Ovary (tissue), 9 donors: ENCODE data around the gene RNF166. TPM values are rescaled to one million over a fixed set of nuclear protein-coding genes. Genes with fewer than 3 reads are reported as not detected.

Experiments
- DNase-seq, 5 donors: peaks; one replicate each; pipeline ENCODE4 v3.0.0-alpha.2; 2019 to 2020
- H3K27ac ChIP-seq, 2 donors: fragments of 200-600 bp; one replicate each; pipeline versions ENCODE4 v1.5.1 to v1.8.0; 2019 to 2022
- H3K27me3 ChIP-seq: fragments of 200-600 bp; one replicate; pipeline ENCODE4 v1.8.0; 2022
- H3K36me3 ChIP-seq: fragments of 200-600 bp; sonication (generic); one replicate; pipeline ENCODE4 v1.5.1; 2019
- H3K4me1 ChIP-seq: one replicate; pipeline ENCODE4 v1.8.1; 2013; ENCODE audit warnings: mild to moderate bottlenecking, moderate library complexity; ENCODE audit not compliant: insufficient read depth
- H3K4me3 ChIP-seq: fragments of 200-600 bp; sonication (generic); one replicate; pipeline ENCODE4 v1.5.1; 2017
- H3K9me3 ChIP-seq, 2 donors: fragments of 200-600 bp in 1 of 2; sonication (generic) in 1 of 2; one replicate each; pipeline versions ENCODE4 v1.5.1 to v1.8.1; 2013 to 2019; ENCODE audit warnings: mild to moderate bottlenecking in 1 of 2, moderate library complexity in 1 of 2
- EP300 ChIP-seq: sonication (generic); formaldehyde crosslinking; IDR thresholded peaks from one replicate; pipeline ENCODE4 v1.6.1; 2017; ENCODE audit warnings: antibody characterized with exemption
- POLR2A ChIP-seq: fragments of 450-650 bp; IDR thresholded peaks from one replicate; pipeline ENCODE4 v1.6.1; 2017; ENCODE audit warnings: antibody characterized with exemption, mild to moderate bottlenecking, moderate library complexity
- WGBS, 3 donors: extraction: QIAGEN DNeasy Blood & Tissue Kit in 1 of 3; methylation state at CpG; one replicate each; pipeline versions ENCODE4 v1.1.5 to v1.1.7; 2013 to 2017; 5-methylcytosine and 5-hydroxymethylcytosine counted together
- intact Hi-C, 4 donors: fragments of 100-400 bp; cut with DNase I; formaldehyde crosslinking; loops; one replicate each; pipeline versions ENCODE4 v1.11.0 to v1.15.1; 2022 to 2023
- microRNA-seq, 3 donors: library from miRNA; unstranded; fragments of <30 nt; microRNA quantifications; one replicate each; pipeline versions ENCODE4 to v1.2.0, GENCODE V29; 2019 to 2020
- polyA plus RNA-seq, 2 donors: library from polyadenylated mRNA; stranded (reverse); fragments of 200-250 nt in 1 of 2; fragments of 350-450 nt in 1 of 2; fragmentation: Illumina TruSeq in 1 of 2; extraction: RNeasy Lipid Tissue Mini Kit (QIAGEN cat#74804) in 1 of 2; gene quantifications; one replicate each; pipeline ENCODE4 v1.2.3, GENCODE V29; 2013 to 2014
- total RNA-seq, 7 donors: library from RNA; depleted of rRNA in 2 of 7; stranded (reverse); fragments of >200 nt in 2 of 7; fragmentation: NEBNext Ultra II Directional in 3 of 7; extraction: Animal tissue kit (Norgen Biotek cat#: 25700) in 3 of 7; gene quantifications; one replicate each; pipeline versions ENCODE4 v1.1.0 to v1.2.4, GENCODE V29; 2016 to 2023
- TF ChIP-seq, protein P1 (sequence below), 3 donors: fragments of 450-650 bp in 2 of 3; fragments of 200-600 bp in 1 of 3; IDR thresholded peaks; one replicate each; pipeline versions ENCODE4 v1.5.1 to v1.8.0; 2016 to 2022; ENCODE audit warnings: antibody characterized with exemption in 3 of 3, mild to moderate bottlenecking in 1 of 3
- donor health status: DM: no; HTN: no; CAD: no; lungs with moderate emphysema.
- donor health status: DM: no; HTN: no; CAD: no.
- donor health status: Bipolar disorder and iron deficiency.
- donor health status: DM: yes; HTN: yes; CAD: no.
- donor health status: DM: no; HTN: no; CAD: no.
- donor health status: DM: yes; HTN: yes; CAD: no.

The RNF166 gene
- total and polyA plus RNA-seq, 9 donors, result 4.7 to 26.5 (median 20.9) TPM

DNA sequence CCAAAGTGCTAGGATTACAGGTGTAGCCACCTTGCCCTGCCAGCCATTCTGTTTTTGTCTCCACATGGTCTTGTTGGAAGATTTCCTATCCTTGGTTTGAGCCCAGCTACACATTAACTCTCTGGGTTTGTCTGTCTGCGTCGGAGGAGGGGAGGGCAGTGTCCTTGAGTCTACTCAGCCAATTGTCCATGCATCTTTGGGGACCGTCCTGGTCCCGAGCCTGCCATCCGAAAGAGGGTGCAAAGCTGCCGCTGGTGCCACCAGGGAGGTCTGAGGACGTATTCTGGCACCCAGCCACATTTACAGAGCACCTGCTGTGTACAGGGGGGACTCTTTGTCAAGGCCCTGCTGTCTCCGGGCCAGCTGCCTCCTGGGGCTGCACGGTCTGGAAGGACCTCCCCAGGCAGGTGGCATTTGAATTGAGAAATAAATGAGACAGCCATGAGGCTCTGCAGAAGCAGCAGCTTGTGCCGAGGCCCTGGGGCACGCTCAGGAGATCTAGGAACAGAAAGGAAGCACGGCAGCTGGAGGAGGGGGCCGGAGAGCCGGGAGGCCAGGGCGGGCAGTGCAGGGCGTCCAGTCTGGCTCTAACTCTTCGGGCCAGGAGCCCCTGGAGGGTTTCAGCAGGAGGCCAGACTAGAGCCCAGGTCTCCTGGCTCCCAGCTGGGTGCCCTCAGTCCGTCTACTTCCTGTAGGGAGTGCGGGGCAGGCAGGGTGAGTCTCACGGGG is 56.8 kb downstream of the RNF166 start:
- Histone ChIP-seq H3K27me3 (no peaks in the 10 kb centered on the region), H3K9me3 (no peaks in the 10 kb centered on the region), H3K4me3 (no peak overlapping the region), H3K36me3 (no peaks in the 10 kb centered on the region), H3K4me1 (no peaks in the 10 kb centered on the region), H3K27ac (no peak overlapping the region)
- intact Hi-C loops, result no loop called here
- WGBS, 3 donors, result 84 to 90% (median 84%) methylated on average over 20 of the region's 20 CpGs
- TF ChIP-seq, protein P1, sequence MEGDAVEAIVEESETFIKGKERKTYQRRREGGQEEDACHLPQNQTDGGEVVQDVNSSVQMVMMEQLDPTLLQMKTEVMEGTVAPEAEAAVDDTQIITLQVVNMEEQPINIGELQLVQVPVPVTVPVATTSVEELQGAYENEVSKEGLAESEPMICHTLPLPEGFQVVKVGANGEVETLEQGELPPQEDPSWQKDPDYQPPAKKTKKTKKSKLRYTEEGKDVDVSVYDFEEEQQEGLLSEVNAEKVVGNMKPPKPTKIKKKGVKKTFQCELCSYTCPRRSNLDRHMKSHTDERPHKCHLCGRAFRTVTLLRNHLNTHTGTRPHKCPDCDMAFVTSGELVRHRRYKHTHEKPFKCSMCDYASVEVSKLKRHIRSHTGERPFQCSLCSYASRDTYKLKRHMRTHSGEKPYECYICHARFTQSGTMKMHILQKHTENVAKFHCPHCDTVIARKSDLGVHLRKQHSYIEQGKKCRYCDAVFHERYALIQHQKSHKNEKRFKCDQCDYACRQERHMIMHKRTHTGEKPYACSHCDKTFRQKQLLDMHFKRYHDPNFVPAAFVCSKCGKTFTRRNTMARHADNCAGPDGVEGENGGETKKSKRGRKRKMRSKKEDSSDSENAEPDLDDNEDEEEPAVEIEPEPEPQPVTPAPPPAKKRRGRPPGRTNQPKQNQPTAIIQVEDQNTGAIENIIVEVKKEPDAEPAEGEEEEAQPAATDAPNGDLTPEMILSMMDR (IDR thresholded peaks at IDR 0.05), result no peak
- TF ChIP-seq POLR2A, result no peak
- no peak for TF ChIP-seq EP300
- no peak for DNase-seq

DNA sequence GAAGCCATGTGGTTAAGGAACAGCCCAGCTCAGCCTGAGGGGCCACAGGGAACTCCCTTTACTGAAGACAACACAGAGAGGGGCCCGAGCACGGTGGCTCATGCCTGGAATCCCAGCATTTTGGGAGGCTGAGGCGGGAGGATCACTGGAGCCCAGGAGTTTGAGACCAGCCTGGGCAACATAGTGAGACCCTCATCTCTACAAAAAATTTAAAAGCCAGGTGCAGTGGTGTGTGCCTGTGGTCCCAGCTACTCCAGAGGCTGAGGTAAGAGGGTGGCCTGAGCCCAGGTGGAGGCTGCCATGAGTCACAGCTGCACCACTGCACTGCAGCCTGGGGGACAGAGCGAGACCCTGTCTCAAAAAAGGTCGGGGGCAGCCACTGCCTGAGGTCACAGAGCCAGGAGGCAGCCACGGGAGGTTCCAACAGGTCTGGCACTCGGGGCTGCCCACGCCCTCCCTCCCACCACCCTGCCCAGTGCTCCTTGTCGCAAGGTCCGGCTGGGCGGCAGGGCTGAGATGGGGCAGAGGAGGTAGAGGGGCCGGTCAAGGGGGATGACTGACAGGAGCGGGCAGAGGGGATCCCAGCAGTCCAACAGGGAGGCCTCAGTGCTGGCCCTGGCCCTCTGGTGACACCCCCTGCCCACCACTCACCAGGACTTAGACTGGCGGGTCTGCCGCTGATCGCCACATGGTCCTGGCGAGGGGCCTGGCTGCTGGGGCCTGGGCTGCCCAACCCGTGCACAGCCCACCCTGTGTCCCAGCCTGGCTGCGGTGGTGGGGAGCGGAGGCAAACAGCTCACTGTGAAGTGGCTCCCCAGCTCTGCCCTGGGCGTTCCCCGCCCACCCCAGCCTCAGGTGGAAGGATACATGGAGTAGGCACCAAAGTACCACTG is 58.8 kb downstream of the RNF166 start:
- TF ChIP-seq POLR2A (no peak), EP300 (no peak)
- TF ChIP-seq, protein P1 (IDR thresholded peaks at IDR 0.05), result no peak
- no peaks in the 10 kb centered on the region for H3K27me3 ChIP-seq
- no peak for DNase-seq
- no peak overlapping the region for H3K4me3 ChIP-seq
- intact Hi-C loops, result no loop called here
- no peaks in the 10 kb centered on the region for H3K36me3 ChIP-seq
- WGBS, 3 donors, result 88 to 91% (median 88%) methylated on average over 21 to 22 of the region's 22 CpGs
- H3K27ac ChIP-seq, result no peak overlapping the region
- no peaks in the 10 kb centered on the region for H3K9me3 ChIP-seq
- no peaks in the 10 kb centered on the region for H3K4me1 ChIP-seq

Small RNA genes lying within 50 kb of the gene (microRNA-seq; reads per million reads assigned to microRNA genes)
- 0 reads per million in 3 donors for gene MIR4722

Other genes starting within 250 kb of the RNF166 start
- gene ZC3H18, start 136.0 kb downstream of the RNF166 start, total RNA-seq, result 10 to 100 TPM; 16.0 to 40.4 (median 36.5) TPM
- gene ZC3H18, start 136.0 kb downstream of the RNF166 start, polyA plus RNA-seq, result 10 to 100 TPM; 17.1 to 25.3 TPM
- gene IL17C, start 67.8 kb downstream of the RNF166 start, total RNA-seq, result not detected
- not detected for gene IL17C, start 67.8 kb downstream of the RNF166 start, polyA plus RNA-seq
- 100 to 1,000 TPM in 1 of 7 donors, 10 to 100 TPM in 6; 17.5 to 244 (median 63.0) TPM for gene CYBA, start 55.4 kb downstream of the RNF166 start, total RNA-seq
- gene CYBA, start 55.4 kb downstream of the RNF166 start, polyA plus RNA-seq, result 10 to 100 TPM in 1 of 2 donors, 1 to 10 TPM in 1; 6.5 to 51.5 TPM
- gene MVD, start 43.3 kb downstream of the RNF166 start, total RNA-seq, result 100 to 1,000 TPM in 1 of 7 donors, 10 to 100 TPM in 5, 1 to 10 TPM in 1; 9.1 to 135 (median 20.9) TPM
- 10 to 100 TPM in 1 of 2 donors, 1 to 10 TPM in 1; 9.2 to 22.6 TPM for gene MVD, start 43.3 kb downstream of the RNF166 start, polyA plus RNA-seq
- gene SNAI3, start 19.9 kb downstream of the RNF166 start, total RNA-seq, result 1 to 10 TPM in 1 of 7 donors, under 1 TPM in 3, not detected in 3; 0.12 to 1.0 (median 0.25) TPM
- gene SNAI3, start 19.9 kb downstream of the RNF166 start, polyA plus RNA-seq, result under 1 TPM in 1 of 2 donors, not detected in 1; 0.28 TPM
- 10 to 100 TPM in 6 of 7 donors, 1 to 10 TPM in 1; 8.2 to 36.5 (median 20.5) TPM for gene CTU2, start 95 bp upstream of the RNF166 start, total RNA-seq
- gene CTU2, start 95 bp upstream of the RNF166 start, polyA plus RNA-seq, result 10 to 100 TPM in 1 of 2 donors, under 1 TPM in 1; 0.45 to 12.9 TPM
- 10 to 100 TPM; 27.8 to 93.5 (median 49.1) TPM for gene PIEZO1, start 78.8 kb upstream of the RNF166 start, total RNA-seq
- 10 to 100 TPM; 13.0 to 62.1 TPM for gene PIEZO1, start 78.8 kb upstream of the RNF166 start, polyA plus RNA-seq
- 1 to 10 TPM in 4 of 7 donors, under 1 TPM in 2, not detected in 1; 0.66 to 3.2 (median 1.5) TPM for gene CDT1, start 97.4 kb upstream of the RNF166 start, total RNA-seq
- gene CDT1, start 97.4 kb upstream of the RNF166 start, polyA plus RNA-seq, result under 1 TPM; 0.18 to 0.56 TPM
- gene APRT, start 105.5 kb upstream of the RNF166 start, total RNA-seq, result 100 to 1,000 TPM in 2 of 7 donors, 10 to 100 TPM in 5; 51.3 to 150 (median 74.1) TPM
- gene APRT, start 105.5 kb upstream of the RNF166 start, polyA plus RNA-seq, result 10 to 100 TPM; 12.7 to 76.9 TPM
- gene GALNS, start 150.5 kb upstream of the RNF166 start, total RNA-seq, result 10 to 100 TPM; 14.1 to 30.1 (median 21.6) TPM
- gene GALNS, start 150.5 kb upstream of the RNF166 start, polyA plus RNA-seq, result 10 to 100 TPM; 14.0 to 40.4 TPM
- gene TRAPPC2L, start 150.7 kb upstream of the RNF166 start, total RNA-seq, result 10 to 100 TPM; 37.2 to 65.7 (median 56.3) TPM
- 100 to 1,000 TPM in 1 of 2 donors, 10 to 100 TPM in 1; 58.6 to 101 TPM for gene TRAPPC2L, start 150.7 kb upstream of the RNF166 start, polyA plus RNA-seq
- not detected for gene PABPN1L, start 160.3 kb upstream of the RNF166 start, total RNA-seq
- under 1 TPM in 1 of 2 donors, not detected in 1; 0.25 TPM for gene PABPN1L, start 160.3 kb upstream of the RNF166 start, polyA plus RNA-seq